DMS153 treated with DMSO at 0.1 percent for 48 hours (cell line): Measurements from ENCODE around the gene RPS6KA2.
"Not testable (repeated sequence)": the region's sequence is repeated elsewhere in the genome, so short reads cannot be mapped to it uniquely, and the experiment has no call there.

Source experiments
- DNase-seq: peaks from one replicate; lab custom pipeline; 2025; ENCODE audit not compliant: unreplicated experiment; lab: John Stamatoyannopoulos, UW

Gene RPS6KA2

GRCh38 chr6:166636191-166636933, 9.3 kb upstream of the RPS6KA2 start:
- no peak for DNase-seq

DNA sequence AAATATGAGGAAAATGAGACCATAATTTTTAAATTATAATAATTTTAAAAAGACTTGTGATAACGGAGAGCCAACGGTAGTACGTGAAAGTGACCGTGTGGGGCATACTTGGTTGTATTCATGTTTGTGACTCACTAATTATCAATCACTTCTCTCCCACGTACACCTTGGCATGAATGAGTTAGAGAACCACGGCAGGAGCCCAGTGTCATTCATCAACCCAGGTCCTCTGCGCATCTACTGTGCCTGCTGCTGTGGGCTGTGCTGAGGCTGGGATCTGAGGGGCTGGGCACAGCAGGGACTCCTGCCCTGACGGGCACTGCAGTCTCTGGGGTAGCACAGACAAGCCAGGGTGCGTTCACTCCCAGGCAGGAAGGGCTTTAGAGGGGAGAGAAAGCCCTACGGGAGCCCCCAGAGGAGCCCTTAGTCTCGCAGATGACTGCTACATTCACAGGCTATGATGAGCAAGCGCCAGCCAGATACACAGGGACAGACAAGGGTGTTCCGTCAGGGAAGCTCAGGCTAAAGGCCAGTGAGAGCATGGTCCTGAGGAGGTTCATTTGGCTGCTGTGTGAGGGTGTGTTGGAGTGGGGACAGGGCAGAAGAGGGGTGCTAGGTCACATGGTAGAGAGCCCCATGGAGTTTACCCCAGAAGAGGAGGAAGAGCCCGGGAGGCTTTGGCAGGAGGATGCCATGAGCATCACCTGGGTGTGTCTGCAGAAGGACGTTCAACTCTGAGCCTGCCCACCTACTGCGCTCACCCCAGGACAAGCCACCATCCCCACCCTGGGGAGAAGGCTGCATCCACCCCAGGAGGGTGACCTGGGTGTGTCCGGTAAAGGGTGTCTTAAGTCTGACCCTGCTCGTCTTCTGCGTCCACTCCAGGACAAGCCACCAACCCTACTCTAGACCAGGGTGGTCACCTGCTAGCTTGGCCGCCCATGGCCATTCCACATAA, 8.2 kb upstream of the RPS6KA2 start:
- DNase-seq: no peak

- not testable (repeated sequence) for DNase-seq
Measured at GRCh38 chr6:166634581-166634980, 7.5 kb upstream of the RPS6KA2 start.

GRCh38 chr6:166633732-166634535, 6.9 kb upstream of the RPS6KA2 start:
- no peak for DNase-seq

DNA sequence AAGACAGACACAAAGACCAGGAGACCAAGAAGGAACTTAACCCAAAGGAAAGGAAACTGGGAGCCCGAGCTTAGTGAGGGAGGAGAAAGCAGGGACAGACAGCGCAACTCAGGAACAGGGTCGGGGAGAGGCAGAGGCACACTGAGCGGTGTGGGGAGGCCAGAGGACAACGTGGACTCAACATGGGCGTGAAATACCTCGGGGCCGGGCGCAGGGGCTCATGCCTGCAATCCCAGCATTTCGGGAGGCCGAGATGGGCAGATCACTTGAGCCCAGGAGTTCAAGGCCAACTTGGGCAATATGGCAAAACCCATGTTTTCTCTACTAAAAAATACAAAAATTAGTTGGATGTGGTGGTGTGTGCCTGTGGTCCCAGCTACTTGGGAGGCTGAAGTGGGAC, 5.7 kb upstream of the RPS6KA2 start:
- no peak for DNase-seq

DNA sequence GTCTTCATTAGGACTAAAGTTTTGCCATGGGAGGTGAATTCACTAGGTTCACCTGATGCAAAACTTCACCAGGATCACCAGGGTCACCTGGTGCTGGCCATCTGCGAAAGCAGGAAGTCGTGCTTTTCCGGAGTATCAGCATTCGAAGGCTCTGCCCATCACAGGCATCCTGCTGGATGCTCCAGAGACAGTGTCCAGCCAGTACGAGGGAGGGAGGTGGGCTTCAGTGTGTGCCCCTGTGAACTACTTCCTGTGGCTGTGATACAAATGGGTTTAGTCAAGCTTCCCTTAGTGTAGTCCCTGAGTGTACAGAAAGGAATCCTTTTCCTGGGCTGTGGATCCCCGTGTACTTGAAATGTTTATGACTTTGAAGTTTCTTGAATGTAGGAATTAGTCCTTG, 3.4 kb upstream of the RPS6KA2 start:
- no peak for DNase-seq

GRCh38 chr6:166629628-166630027, 2.6 kb upstream of the RPS6KA2 start:
- DNase-seq: no peak

DNA sequence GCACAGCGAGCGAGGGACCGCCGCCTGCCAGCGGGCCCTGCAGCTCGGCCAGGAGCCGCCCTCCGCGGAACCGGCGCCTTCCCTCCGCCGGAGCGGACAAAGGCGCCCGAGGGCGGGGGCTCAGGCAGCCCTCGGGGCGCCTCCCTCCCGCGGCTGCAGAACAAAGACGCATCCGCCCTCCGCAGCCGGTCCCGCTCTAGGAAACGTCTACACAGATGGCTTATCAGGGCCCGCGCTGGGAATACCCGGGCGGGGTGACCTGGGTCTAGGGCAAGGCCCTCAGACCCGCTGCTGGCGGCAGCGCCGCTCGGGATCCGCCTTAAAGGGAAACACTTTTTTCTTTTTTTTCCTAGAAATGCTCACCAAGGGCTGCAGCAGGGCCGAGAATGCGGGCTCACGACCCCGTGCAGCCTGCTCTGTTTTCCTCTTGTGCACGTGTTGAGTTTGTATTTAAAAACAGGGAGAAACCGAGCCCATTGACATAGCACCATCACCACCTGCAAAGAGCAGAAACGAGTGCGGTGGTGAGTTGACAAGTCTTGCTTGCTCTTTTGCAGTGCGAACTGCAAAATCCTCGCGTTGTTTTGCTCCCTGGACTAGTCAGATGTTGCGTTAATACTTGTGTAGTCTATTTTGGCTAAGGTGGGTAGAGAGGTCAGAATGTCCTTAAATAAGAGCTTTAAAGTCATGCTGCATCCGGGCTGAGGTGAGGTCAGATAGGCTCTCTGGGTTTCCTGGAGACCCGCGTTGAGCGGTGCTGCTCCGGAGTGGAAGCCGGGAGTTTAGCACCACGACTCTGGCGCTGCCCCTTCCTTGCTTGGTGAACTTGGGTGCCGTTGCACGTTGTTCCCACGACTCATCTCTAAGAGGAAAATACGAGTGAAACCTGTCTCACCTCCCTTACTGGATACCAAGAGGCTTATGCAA, 1.1 kb upstream of the RPS6KA2 start:
- DNase-seq: peak; percentile 65

DNA sequence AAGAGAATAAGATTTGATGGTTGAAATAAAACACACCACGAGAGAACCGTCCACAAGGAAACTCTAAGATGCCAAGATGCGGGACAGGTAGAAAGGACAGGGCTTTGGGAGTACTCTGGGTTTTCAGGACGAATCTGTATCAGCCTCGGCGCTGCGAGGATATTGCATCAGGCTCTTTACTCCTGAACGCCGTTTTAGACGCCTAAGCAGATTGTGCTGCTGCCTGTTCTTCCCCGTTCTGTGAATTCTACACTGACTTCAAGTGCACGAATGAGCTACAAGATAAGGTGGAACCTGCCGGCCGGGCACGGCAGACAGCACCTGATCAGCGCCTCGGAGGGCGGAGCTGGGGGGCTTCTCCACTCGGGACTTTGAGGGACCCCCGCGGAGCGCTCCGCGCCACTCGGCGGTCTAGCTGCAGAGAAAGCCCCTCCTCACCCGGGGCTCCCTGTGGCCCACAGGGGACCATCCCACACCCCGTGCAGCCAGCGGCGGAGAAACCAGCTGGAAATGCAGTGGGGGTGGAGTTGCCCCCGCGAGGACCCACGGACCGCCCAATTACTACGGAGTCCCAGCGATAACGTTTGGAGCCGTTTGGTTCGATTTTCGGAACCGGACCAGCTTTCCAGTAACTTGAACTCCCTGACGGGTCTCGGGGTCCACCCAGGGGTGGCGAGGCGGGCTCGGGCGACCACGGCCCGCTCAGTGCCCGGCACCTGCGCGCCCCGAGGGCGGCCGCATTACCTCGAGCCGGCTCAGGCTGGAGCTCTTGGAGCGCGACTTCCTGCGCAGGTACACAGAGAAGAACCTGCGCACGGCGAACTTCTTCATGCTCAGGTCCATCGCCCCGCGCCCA, 646 bp downstream of the RPS6KA2 start:
- DNase-seq: peak; percentile 39

DNA sequence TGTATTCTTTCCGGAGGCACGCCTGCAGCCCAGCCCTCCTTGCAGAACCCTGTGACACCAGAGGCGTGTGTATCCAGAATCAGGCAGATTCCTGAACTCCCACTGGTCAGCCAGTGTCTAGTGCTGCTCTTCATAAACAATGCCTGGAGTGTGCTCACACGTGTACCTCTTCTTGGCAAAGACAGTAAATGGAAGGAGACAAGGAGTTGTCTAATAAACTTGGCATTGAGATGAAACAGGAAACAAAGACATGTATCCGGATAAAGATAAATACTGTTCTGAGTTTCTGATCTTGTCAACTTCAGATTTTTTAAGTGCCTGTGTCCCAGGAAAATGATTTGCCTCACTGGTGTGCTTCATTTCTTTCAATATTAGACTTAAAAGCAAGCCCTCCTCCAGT, 1.7 kb downstream of the RPS6KA2 start:
- DNase-seq: no peak

DNA sequence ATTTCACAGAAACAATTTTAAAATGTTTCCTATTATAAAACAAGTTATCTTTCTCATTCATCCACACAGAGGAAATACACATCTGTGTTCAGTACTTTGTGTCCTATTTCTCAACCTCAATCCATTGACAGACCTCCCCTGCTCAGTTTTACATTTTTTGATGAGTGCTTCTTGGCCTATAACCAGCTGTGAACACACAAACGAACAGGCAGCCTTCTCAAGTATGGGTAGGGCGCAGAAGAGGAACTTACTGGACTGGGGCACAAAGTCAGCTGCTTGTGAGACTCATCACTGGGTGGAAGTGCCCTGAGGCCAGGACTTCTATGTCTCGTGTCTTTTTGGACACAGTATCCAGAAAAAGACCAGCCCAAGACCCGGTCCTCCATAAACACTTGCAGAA, 2.8 kb downstream of the RPS6KA2 start:
- no peak for DNase-seq

DNA sequence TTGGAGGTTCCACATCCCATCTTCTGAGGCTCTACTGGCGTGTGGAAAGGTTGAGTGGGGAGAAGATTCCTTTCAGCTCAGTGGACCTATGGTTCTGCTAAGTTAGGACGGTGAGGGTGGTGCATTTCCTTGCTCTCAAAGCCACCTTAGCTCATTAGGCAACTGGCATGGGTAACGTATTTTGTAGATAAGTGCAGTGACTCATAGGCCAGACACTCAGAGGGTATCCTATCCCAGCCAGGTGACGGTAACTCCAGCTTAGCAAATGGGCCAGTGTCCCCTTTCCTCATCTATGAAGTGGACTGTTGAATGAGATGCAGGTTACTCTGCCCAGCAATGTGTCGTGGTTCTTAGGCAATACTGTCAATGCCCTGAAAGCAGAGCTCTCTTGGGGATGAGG, 3.7 kb downstream of the RPS6KA2 start:
- DNase-seq: no peak

GRCh38 chr6:166621114-166621540, 5.9 kb downstream of the RPS6KA2 start:
- DNase-seq: no peak

GRCh38 chr6:166620478-166621113, 6.5 kb downstream of the RPS6KA2 start:
- no peak for DNase-seq

- DNase-seq: no peak
Measured at GRCh38 chr6:166619912-166620311, 7.1 kb downstream of the RPS6KA2 start.

- no peak for DNase-seq
Measured at GRCh38 chr6:166618866-166619761, 7.9 kb downstream of the RPS6KA2 start.

DNA sequence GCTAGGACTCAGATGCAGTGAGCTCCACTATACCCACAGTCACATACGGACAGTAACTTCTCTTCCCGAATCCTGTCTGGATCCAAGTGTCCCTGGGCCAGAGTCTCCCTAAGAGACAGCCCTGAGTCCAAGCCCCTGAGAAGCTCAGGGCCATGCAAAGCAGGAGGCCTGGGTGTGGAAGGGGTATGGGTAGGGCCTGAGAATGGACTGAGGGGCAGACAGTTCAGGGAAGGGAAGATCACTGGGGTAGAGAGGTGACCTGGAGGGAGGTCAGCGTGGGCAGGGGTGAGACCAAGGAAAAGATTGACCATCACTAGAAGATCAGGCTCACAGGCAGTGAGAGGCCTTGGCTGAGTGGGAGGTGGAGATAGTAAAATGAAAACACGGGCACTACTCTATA, 8.8 kb downstream of the RPS6KA2 start:
- DNase-seq: no peak

GRCh38 chr6:166617359-166617758, 9.7 kb downstream of the RPS6KA2 start:
- DNase-seq: no peak
